22Rv1 (cell line): ENCODE measurements around the gene KLK6.

ENCODE experiments used
- CTCF ChIP-seq: fragments of 450-650 bp; IDR thresholded peaks from 2 replicates; pipeline ENCODE4 v1.5.1; 2017; ENCODE audit warnings: mild to moderate bottlenecking
- ZFX ChIP-seq: fragments of 450-650 bp; IDR thresholded peaks from 2 replicates; pipeline ENCODE4 v1.6.1; 2017; ENCODE audit warnings: antibody characterized with exemption, borderline replicate concordance

DNA sequence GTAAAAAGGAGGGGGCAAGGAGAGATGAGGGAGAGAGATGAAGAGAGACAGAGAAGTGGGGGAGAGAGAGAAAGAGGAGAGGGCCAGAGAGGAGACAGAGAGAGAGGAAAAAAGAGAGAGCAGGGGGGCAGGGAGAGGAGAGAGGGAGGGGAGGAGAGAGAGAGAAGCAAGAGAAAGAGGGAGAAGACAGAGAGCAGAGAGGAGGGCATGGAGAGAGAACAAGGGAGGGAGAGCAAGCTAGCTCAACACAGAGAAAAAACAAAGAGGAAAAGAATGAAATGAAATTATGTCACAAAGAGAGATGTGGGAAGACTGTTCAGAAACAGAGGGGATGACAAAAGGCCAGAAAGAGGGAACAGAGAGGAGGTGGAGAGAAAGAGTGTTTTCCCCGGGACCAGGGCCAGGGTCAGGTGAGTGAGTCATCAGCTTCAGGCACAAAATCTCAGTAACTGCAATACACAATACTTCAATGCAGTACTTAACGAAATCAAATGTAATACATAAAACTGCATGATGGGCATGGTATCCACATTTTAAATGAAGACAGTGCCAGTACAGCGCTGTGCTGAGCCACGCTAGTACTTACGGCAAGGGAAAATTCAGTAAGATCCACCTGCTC is 9.5 kb upstream of the KLK6 start:
- TF ChIP-seq CTCF (no peak), ZFX (no peak)
